GM11168 (cell line): ENCODE measurements around the gene ZNF691.
"Not testable (repeated sequence)": the region's sequence is repeated elsewhere in the genome, so short reads cannot be mapped to it uniquely, and the experiment has no call there.

Source experiments
- in situ Hi-C: fragments of 300-500 bp; cut with MboI; formaldehyde crosslinking; loops from one replicate; pipeline ENCODE4 v1.12.0; 2022; ENCODE audit warnings: low sequenced_read_pairs; ENCODE audit not compliant: unreplicated experiment

The ZNF691 gene

DNA sequence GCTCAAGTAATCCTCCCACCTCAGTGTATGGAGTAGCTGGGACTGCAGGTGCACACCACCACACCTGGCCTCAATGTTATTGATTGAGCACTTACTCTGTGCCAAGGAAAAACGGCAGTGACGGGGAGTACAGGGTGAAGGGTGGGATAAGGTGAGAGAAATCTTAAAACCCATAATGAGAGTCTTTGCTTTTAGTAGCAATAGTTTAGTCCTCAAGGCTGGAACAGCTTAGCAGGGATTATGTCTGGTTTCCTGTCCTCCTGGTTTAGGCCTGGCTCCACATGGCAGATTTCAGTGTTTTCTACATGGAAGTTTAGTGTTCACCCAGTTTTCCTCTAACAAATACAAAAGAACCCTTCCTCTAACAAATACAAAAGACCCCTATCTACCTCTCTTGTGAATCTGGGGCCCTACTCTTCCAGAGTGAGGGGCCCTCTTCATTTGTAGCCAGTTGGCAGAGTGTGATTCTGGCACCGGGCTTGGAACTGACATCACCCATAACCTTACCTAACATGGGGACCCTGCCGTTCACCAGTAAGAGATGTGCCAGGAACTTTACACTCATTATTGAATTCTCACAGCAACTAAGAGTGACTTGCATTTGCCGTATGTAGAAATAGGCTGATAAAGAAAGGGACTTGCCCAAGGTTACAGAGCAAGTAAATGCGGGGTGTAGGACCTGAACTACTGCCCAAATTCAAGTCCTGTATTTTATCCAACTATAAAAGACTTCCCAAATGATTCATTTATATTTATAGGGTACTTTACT lies 6.9 kb downstream of the ZNF691 start:
- in situ Hi-C loops: no loop called here

- in situ Hi-C loops: not testable (repeated sequence)
These were observed 10.1 kb downstream of the ZNF691 start for GRCh38 chr1:42856554-42856953.

- in situ Hi-C loops: not testable (repeated sequence)
These were observed 13.0 kb downstream of the ZNF691 start for GRCh38 chr1:42859366-42859765.

DNA sequence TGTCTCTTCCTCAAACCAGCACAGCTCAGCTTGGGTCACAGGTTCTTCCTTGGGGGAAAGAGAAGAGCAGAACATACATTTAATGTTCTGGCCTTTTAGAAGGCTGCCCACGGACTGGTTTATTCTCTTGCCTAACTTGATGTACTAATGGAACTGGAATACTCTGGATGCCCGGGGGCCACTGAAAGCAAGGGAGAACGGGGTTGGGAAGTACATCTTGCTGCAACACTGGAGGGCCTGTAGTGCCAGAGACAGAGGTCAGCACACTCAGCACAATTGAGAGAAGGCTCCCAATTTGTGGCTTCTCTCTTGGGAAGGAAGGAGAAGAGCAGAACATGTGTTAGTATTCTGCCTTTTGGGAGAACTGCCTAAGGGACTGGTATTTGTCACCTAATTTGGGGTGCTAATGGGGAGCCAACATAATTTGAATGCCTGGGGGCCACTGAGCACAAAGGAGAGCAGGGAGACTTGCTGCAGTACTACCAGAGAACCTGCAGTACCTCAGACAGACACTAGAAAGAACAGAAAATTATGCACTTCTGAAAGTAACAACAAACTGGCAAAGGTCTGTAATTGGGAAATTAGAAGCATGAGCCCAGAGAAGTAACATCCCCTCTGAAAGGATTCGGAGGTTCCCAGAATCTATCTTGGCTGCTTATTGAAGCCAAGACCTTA lies 14.1 kb downstream of the ZNF691 start:
- in situ Hi-C loops: no loop called here

- in situ Hi-C loops: no loop called here
These were observed 14.6 kb downstream of the ZNF691 start for GRCh38 chr1:42861014-42861399.

DNA sequence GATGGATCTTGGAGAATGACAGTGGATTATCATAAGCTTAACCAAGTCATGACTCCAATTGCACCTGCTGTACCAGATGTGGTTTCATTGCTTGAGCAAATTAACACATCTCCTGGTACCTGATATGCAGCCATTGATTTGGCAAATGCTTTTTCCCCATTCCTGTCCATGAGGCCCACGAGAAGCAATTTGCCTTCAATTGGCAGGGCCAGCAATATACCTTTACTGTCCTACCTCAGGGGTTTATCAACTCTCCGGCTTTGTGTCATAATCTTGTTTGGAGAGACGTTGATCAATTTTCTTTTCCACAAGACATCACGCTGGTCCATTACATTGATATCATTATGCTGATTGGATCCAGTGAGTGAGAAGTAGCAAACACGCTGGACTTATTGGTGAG lies 20.1 kb downstream of the ZNF691 start:
- in situ Hi-C loops: no loop called here

DNA sequence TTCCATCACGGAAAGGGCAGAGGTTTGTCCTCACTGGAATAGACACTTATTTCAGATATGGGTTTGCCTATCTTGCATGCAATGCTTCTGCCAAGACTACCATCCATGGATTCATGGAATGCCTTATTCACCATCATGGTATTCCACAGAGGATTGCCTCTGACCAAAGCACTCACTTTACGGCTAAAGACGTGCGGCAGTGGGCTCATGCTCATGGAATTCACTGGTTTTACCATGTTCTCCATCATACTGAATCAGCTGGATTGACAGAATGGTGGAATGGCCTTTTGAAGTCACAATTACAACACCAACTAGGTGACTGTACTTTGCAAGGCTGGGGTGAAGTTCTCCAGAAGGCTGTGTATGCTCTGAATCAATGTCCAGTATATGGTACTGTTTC lies 22.1 kb downstream of the ZNF691 start:
- in situ Hi-C loops: not testable (repeated sequence)

DNA sequence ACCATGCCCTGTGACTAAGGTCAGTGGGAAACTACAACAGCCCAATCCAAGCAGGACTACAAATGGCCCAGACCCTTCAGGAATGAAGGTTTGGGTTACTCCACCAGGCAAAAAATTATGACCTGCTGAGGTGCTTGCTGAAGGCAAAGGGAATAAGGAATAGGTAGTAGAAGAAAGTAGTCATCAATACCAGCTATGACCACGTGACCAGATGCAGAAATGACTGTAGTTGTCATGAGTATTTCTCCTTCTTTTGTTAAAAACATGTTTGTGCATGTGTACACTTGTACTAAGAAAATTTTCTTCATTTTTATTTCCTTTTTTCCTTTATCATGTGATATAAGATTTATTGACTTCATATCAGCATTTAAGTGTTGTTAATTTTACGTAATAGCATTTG lies 22.8 kb downstream of the ZNF691 start:
- in situ Hi-C loops: not testable (repeated sequence)

DNA sequence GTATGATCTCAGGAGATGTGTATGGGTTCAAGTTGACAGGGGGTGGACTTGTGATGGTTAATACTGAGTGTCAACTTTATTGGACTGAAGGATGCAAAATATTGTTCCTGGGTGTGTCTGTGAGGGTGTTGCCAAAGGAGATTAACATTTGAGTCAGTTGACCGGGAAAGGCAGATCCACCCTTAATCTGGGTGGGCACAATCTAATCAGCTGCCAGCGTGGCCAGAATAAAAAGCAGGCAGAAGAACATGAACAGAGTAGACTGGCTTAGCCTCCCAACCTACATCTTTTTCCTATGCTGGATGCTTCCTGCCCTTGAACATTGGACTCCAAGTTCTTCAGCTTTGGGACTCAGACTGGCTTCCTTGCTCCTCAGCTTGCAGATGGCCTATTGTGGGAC lies 23.3 kb downstream of the ZNF691 start:
- in situ Hi-C loops: not testable (repeated sequence)

- in situ Hi-C loops: not testable (repeated sequence)
These were observed 26.7 kb downstream of the ZNF691 start for GRCh38 chr1:42873108-42873507.

DNA sequence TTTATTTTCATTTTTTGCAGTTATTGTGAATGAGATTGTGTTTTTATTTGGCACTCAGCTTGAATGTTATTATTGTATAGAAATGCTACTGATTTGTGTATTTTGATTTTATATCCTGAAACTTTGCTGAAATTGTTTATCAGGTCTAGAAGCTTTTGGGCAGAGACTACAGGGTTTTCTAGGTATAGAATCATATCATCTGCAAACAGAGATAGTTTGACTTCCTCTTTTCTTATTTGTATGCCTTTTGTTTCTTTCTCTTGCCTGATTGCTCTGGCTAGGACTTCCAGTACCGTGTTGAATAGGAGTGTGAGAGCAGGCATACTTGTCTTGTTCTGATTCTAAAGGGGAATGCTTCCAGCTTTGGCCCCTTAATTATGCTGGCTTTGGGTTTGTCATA lies 27.3 kb downstream of the ZNF691 start:
- in situ Hi-C loops: no loop called here

- in situ Hi-C loops: no loop called here
These were observed 29.6 kb downstream of the ZNF691 start for GRCh38 chr1:42876009-42876408.

GRCh38 chr1:42877380-42877779 lies 31.0 kb downstream of the ZNF691 start:
- in situ Hi-C loops: no loop called here

DNA sequence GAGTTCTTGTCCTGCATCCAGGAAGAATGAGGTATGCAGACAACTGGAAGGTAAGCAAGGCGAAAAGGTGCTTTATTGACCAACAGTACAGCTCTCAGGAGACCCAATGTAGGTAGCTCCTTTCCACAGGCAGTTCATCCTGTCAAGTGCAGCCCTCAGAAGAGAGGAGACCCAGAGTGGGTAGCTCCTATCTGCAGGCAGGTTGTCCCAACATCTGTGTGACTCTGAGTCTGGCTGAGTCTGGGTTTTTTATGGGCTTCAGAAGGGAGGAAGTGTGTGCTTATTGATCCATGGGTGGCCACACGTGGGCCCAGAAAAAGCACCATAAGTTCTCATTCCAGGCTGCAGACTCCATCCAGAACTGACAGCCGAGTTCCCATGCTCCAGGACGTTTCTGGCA lies 34.0 kb downstream of the ZNF691 start:
- in situ Hi-C loops: no loop called here

DNA sequence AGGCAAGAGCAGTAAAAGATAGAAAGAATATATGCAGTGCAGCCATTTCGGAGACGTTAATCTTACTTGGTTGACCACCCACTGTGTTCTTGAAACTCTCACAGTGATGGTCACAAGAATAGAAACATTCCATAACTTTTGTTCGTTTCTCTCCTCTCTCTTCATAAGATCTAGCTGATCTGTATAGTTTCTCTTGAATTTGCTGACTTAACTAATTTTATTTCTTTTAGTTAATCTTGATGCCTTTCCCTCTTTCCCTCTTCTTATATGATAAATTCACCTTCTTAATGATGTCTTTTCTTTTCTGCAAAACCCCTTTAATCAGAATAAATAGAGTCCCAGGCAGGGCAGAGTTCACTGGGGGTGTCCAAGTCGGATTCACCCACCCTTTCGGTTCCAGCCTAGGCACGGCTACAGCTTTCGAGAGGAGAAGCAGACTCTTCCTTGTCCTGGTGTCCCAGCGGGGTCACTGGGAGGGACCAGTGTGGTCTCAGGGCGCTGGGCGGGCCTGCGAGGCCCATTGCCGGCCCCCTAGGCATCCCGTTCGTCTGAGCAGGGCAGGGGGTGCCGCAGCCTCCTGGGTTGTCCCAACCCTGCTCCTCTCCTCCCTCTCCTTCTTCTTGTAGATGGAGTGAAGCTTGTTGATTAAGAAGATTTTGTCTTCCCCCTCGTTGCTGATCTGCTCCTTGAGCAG lies 39.8 kb downstream of the ZNF691 start:
- in situ Hi-C loops: no loop called here

GRCh38 chr1:42886800-42887199 lies 40.4 kb downstream of the ZNF691 start:
- in situ Hi-C loops: no loop called here

DNA sequence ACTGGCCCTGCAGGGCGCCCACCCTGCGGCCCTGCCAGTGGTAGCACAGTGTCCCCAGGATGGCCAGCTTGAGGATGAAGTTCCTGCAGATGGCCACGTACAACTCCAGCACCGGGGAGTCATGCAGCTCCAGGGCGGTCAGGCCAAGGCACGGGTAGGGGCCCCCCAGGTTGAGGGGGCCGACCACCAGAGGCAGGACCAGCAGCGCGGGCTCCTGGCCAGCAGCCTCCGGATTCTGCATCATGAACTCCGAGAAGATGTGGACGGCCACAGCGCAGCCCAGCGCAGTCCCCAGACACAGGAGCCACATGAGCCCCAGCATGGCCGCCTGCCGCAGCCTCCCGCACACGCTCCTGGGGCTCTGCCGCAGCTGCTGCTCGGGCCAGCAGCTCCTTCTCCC lies 41.0 kb downstream of the ZNF691 start:
- in situ Hi-C loops: no loop called here

DNA sequence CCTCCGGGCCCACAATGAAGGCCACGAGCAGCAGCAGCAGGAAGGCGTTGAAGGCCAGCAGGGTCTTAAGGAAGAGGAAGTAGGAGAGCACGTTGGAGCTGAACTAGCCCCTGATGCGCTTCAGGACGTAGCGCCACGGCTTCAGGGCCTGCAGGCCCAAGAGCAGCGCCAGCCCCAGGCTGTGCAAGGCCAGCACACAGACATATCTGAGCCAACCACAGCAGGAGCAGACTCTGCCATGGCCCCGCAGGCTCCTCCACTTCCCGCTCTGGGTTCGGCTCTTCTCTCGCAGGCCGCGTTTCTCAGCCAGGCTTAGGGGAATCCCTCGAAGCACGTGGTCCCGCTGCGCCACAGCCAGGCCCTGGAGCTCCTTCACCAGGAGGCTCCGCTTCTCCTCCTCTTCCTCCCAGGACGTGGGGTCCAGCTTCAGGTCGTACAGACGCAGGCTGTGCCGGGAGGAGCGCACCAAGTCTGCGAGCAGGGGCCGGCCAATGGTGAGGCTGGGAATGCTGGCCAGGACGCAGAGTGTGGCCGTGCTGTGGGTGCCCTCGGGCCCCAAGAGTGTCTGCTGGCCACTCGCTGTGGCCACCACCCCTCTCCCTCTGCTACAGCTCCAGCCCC lies 41.7 kb downstream of the ZNF691 start:
- in situ Hi-C loops: no loop called here

DNA sequence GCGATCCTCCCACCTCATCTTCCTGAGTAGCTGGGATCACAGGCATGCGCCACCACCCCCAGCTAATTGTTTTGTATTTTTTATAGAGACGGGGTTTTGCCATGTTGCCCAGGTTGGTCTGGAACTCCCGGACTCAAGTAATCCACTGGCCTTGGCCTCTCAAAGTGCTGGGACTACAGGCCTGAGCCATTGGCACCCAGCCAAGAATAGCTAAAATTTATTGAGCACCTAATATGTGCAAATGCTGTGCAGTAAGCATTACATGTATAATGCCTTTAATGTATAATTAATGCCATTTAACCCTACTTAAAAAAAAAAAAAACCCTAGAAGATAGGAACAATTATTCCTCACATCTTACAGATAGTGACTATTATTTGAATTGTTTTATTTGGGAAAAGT lies 42.9 kb downstream of the ZNF691 start:
- in situ Hi-C loops: no loop called here

GRCh38 chr1:42891465-42892138 lies 45.2 kb downstream of the ZNF691 start:
- in situ Hi-C loops: no loop called here
